Measurements from ENCODE around the gene SMOC1.

- TF ChIP-seq CTCF (IDR thresholded peaks at IDR 0.05; ENCODE audit: low read length), result no peak
- no peak for TF ChIP-seq EZH2 (IDR thresholded peaks at IDR 0.05; ENCODE audit: borderline replicate concordance, low read length)
Measured at GRCh38 chr14:69968681-69969080, 89.5 kb downstream of the SMOC1 start.
